HK-2 (cell line): Measurements from ENCODE around the gene GGA2.
A peak's percentile ranks its signal among the peaks of the same experiment; 100 is the strongest.
"Not testable (repeated sequence)": the region's sequence is repeated elsewhere in the genome, so short reads cannot be mapped to it uniquely, and the experiment has no call there.

Experiments used
- DNase-seq: peaks from one replicate; pipeline ENCODE4 v3.0.0-alpha.2; 2018; ENCODE audit not compliant: unreplicated experiment

The GGA2 gene

DNA sequence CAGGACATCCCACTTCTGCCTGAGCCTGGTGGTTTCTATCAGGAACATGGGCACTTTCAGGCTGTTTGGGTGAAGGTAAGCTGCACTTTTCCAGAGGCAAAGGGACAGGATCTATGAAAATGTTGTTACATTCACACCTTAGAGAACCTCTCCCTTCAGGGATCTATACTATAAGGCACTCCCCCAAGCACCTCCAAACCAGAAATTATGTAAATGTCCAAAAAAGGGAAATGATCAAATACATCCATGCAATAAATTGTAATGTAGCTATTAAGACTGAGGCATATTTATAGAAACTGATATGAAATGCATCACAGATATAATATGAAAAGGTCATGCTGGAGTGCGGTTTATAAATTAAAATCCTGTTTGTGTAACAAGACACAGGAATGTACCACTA is 34.0 kb downstream of the GGA2 start:
- DNase-seq, result no peak

GRCh38 chr16:23469814-23470213 is 40.5 kb downstream of the GGA2 start:
- DNase-seq, result peak; percentile 44

GRCh38 chr16:23466162-23466885 is 44.0 kb downstream of the GGA2 start:
- DNase-seq, result peak; percentile 26

GRCh38 chr16:23465179-23465578 is 45.1 kb downstream of the GGA2 start:
- DNase-seq, result no peak

GRCh38 chr16:23464196-23464595 is 46.1 kb downstream of the GGA2 start:
- DNase-seq, result no peak

DNA sequence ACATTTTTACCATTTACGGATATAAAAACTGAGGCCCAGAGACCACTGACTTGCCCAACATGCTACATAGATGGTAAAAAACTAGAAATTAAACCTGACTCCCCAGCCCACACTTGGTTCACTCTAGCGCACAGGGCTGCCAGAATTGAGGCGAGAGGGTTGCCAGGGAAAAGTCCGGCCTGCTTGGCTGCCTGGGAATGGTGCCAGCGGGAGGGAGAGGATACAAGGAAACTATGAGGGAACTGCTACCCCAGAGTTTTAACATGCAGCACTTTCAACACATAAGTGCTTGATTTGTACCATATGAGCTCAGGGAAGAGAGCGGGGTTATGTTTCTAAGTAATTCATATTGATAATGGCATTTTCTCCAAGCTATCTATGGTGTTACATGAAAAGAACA is 47.3 kb downstream of the GGA2 start:
- DNase-seq, result not testable (repeated sequence)

DNA sequence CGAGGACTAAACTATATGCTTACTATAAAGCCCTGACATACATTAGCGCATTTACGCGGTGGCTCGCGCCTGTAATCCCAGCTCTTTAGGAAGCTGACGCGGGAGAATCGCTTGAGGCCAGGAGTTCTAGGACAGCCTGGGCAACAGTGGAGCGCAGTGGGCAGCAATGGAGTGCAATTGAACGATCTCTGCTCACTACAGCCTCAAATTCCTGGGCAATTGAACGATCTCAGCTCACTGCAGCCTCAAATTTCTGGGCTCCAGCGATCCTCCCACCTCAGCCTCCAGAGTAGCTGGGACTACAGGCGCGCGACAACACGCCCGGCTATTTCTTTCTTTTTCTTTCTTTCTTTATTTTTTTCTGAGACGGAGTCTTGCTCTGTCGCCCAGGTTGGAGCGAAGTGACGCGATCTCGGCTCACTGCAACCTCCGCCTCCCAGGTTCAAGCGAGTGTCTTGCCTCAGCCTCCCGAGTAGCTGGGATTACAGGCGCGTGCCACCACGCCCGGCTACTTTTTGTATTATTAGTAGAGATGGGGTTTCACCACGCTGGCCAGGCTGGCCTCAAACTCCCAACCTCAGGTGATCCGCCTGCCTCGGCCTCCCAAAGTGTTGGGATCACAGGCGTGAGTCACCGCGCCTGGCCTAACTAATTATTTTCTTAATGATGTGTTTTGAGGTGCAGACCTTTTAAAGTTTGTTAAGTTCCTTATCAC is 56.8 kb downstream of the GGA2 start:
- DNase-seq, result no peak

DNA sequence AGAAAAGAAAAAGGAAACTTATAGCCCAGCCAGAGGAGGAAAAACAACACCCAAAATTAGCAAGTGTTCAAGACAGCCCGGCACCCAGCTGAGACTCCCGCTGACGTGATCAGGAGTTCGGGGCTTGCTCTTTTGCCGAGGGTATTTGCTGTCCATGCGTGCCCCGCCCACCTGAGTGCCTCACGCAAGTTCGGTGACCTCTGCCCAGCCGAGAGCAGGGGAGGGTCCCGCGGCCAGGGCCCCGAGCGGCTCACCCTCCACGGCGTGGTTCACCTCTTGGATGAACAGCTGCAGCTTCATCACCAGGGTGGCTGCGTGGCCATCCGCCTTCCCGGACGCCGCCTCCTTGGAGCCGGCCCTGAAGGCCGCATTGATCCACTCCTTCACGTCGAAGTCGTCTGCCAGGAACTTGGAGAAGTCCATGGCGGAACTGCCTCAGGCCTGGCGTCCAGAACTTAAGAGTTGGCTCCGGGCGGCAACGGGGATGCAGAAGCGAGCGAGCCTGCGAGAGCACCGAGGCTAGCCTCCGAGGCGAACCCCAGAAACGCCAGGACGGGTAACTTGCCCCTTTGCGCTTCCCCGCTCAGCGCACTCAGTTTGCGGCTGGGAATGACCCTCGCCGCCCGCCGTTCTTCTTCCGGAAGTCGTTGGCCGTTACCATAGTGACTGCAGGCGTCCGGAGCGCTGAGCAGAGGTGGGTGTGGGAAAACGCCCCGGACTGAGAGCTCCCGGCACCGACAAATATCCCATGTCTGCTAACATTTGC is 57.5 kb downstream of the GGA2 start, which contains the start of gene COG7:
TSS of gene COG7 (minus strand) at position 618 of the 766 bp plus-strand sequence. CDS start at position 423, 195 bp downstream.
- DNase-seq, result peak; percentile 83

GRCh38 chr16:23452221-23452571 is 58.1 kb downstream of the GGA2 start:
- DNase-seq, result no peak

GRCh38 chr16:23448392-23448791 is 61.9 kb downstream of the GGA2 start:
- DNase-seq, result no peak

GRCh38 chr16:23437542-23437941 is 72.8 kb downstream of the GGA2 start:
- not testable (repeated sequence) for DNase-seq

DNA sequence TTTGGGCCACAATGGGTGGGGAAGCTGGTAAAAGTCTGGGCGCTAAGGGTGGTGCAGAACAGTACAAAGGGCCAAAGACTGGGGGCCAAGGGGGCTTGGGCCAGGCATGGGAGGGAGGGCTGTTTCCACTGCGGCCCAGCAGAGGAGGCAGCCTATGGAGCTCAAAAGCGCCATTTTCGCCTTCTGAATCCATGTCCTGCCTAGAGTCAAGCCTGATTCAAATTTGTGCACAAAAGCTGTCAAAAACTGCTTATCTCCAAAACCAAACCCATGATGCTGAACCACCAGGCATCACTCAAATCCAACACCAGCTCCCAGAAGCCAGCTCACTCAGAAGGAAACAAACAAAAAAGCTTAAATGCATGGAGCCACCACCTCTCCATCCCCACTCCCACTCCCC is 73.3 kb downstream of the GGA2 start:
- no peak for DNase-seq

DNA sequence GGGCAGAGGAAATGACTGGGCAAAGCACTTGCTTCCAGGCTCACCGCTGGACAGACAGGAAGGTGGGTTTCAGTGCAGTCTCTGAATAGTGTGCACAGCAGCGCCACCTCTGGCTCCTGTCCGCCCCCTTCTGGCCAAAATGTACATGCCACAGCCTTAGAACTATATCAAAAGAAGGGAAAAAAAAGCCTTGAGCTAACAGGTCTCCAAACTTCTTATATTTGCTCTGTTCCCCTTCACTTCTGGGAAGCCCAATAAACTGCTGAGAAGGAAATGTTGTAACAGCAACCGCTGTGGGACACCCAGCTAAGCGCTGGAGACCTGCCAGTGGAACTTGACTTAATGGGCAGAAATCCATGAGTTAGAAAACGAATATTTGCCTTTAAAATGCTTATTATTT is 74.8 kb downstream of the GGA2 start:
- DNase-seq, result peak; percentile 47

DNA sequence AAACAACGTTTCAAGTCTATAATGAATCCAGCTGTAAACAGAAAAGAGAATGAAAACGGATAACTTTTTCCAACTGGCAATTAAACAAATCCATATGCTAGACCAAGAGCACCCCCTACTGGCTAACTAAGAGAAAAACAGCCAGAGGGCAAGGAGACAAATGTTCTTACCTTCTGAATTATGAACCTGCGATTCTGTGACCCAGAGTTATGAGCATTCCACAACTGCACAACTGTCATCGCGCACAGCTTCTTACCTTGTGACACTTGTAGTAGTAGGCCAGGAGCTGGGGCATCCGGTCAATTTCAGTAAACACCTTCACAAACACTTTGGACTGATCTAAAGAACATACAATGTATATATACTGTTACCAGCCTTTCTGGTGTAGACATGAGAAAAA is 75.9 kb downstream of the GGA2 start:
- peak; percentile 5 for DNase-seq

GRCh38 chr16:23433261-23433920 is 76.9 kb downstream of the GGA2 start:
- no peak for DNase-seq

DNA sequence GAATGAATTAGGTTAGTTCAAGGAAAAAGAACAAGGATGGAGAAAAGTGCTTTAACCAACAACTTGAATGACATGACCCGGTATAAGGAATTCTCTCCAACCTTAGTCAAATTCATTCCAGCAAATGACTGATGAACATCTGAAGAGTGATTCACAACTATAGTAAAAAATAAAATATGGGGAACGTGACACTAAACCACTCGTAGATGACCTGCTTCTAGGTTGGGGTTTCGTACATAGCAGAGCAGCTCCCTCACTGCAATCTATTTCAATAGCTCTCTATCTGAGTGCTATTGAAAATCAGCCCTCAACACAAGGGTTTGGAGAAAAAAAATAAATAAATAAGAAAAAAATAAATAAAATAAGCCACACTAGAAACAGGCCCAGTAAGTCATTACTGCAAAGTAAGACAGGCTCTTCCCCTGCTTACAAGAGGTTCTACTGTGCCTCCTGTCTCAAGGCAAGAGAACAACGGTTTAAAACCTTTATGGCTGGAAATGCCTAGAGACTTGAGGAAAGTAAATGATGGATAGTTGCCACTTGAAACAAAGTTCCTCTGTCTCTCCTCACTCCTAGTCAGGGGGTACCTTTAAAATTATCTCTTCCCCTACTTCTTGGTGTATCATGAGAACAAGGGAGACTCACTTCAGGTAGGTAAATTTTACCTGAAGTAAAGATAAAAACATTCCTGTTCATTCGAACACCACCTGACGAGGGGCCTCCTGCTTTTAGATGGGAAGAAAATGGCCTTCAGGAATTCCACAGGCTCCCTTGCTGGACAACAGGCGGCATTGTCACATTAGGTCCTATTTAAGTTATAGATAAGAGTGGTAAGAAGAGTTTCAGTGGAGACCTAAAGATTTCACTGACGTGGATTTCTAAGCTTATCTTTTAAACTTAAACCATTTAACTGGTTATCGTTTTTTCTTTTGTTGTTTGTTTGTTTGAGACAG is 77.8 kb downstream of the GGA2 start:
- DNase-seq, result no peak

DNA sequence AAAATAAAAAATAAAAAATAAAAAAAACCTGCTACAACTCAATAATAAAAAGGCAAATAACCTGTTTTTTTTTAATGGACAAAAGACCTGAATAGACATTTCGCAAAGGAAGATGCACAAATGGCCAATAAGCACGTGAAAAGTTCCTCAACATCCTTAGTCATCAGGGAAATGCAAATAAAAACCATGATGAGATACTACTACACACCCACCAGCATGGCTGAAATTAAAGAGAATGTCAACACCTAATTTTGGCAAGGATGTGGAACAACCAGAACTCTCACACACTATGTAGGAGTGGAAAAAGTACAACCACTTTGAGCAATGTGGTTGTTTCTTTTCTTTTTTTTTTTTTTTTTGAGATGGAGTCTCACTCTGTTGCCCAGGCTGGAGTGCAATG is 81.9 kb downstream of the GGA2 start:
- no peak for DNase-seq

DNA sequence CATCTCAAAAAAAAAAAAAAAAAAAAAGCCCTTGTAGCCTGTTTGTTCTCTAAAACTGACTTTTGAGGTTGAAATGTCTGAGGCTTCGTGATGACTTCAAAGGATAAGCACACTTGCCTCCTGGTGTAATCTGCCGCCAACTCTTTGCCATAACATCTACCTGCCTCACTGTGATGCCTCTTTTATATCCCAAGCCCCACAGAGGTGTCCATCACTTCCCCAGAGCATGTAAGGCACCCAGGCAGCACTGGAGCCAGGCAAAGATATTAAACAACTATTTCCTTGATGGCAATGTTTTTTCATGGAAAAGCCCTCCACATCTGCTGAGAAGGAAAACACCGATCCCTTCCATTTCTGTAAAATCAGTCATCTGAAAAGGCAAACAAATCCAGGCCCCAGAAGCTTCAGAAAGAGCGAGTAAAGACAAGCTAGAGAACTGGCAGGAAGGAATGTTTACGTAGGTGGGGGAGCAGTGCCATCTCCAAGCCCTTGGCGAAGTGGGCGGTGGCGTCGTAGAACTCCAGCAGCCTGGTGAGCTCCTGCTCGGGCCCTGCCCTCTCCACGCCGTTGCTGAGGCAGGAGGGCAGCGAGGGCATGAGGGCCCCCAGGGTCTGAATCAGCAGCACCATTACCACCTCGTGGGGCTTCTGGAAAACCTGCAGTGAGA is 85.9 kb downstream of the GGA2 start:
- DNase-seq, result no peak

DNA sequence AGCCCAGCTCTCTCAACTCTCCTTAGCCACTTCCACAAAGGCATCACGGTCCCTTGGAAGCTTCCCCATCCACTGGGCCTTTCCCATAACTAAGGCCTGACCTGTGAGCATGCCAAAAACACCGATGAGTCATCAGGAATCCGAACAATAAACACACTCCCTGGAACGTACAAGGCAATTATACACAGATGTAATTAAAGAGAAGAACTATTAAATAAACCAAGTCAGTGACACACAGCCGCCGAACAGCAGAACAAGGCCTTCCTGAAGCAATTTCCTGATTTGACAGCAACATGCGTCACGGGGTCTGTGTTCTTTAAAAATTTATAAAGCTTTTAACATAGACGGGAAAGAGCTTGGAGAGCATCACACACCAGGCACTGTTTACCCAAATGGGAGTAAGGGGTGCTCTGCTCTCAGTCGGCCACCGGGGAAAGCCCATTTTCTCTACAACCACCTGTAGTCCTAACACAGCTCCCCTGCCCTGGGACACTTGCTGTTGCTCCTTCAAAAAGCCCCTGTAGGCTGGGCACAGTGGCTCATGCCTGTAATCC is 86.7 kb downstream of the GGA2 start:
- no peak for DNase-seq

GRCh38 chr16:23420011-23420410 is 90.3 kb downstream of the GGA2 start:
- DNase-seq, result no peak
